IMR-90 (cell line): ENCODE results near the gene SEPHS2. TPM values are rescaled to one million over a fixed set of nuclear protein-coding genes. Genes with fewer than 3 reads are reported as not detected.

Source experiments
- ATAC-seq: fragments of 200-7000 bp; cut with Tn5 transposase; 2 replicates; pipeline ENCODE4 v1.9.1; 2020; ENCODE audit warnings: low read depth, mild to moderate bottlenecking, moderate library complexity
- BruUV-seq: library from RNA; stranded (reverse); fragments of 400-500 nt; replicated peaks from 2 replicates; lab custom pipeline; 2021; lab: Mats Ljungman, UMichigan
- CTCF ChIA-PET: fragments of 300-600 bp; formaldehyde crosslinking; extraction: SDS; loops from one replicate; lab custom pipeline; 2021; ENCODE audit warnings: antibody characterized with exemption; lab: Yijun Ruan, JAX
- POLR2A ChIA-PET: fragments of 300-600 bp; sonication (Branson Sonifier 250); formaldehyde crosslinking; loops from one replicate; lab custom pipeline; 2022; ENCODE audit warnings: antibody characterized with exemption; ENCODE audit not compliant: unreplicated experiment; lab: Charles Lee
- DNase-seq: peaks from one replicate; pipeline ENCODE4 v3.0.0; 2013
- H2AFZ ChIP-seq: replicated peaks from 2 replicates; pipeline ENCODE3; 2013; ENCODE audit warnings: low read length, mild to moderate bottlenecking; ENCODE audit not compliant: poor library complexity
- H2AK5ac ChIP-seq: 2 replicates; pipeline ENCODE4 v1.6.1; 2013; ENCODE audit warnings: low read depth, low read length, inconsistent platforms
- H2AK9ac ChIP-seq: replicated peaks from 2 replicates; pipeline ENCODE3; 2013; ENCODE audit warnings: mild to moderate bottlenecking, low read depth, low read length, moderate library complexity; ENCODE audit not compliant: poor library complexity
- H2BK120ac ChIP-seq: 2 replicates; pipeline ENCODE4 v1.6.1; 2013; ENCODE audit warnings: low read depth, low read length, inconsistent platforms
- H2BK15ac ChIP-seq: 3 replicates; pipeline ENCODE4 v1.6.1; 2013; ENCODE audit warnings: low read depth, low read length, inconsistent platforms
- H2BK20ac ChIP-seq: 2 replicates; pipeline ENCODE4 v1.6.1; 2013; ENCODE audit warnings: low read depth, mild to moderate bottlenecking, inconsistent platforms, low read length, moderate library complexity
- H2BK5ac ChIP-seq: 2 replicates; pipeline ENCODE4 v1.6.1; 2013; ENCODE audit warnings: mild to moderate bottlenecking, low read depth, low read length, inconsistent platforms; ENCODE audit not compliant: poor library complexity, severe bottlenecking
- H3K14ac ChIP-seq: replicated peaks from 2 replicates; pipeline ENCODE4 v1.6.1; 2013; ENCODE audit warnings: low read depth, low read length, inconsistent platforms
- H3K18ac ChIP-seq: 2 replicates; pipeline ENCODE4 v1.6.1; 2013; ENCODE audit warnings: low read depth, low read length, control low read depth
- H3K23ac ChIP-seq: 2 replicates; pipeline ENCODE4 v1.6.1; 2013; ENCODE audit warnings: low read depth, low read length, inconsistent platforms
- H3K27ac ChIP-seq: 2 replicates; pipeline ENCODE4 v1.5.1; 2013; ENCODE audit warnings: mild to moderate bottlenecking, control low read depth, low read length; ENCODE audit not compliant: insufficient read depth
- H3K27me3 ChIP-seq: 2 replicates; pipeline ENCODE4 v1.6.1; 2013; ENCODE audit warnings: low read length; ENCODE audit not compliant: control insufficient read depth, insufficient read depth
- H3K36me3 ChIP-seq: 2 replicates; pipeline ENCODE4 v1.6.1; 2013; ENCODE audit warnings: low read length, mixed read lengths; ENCODE audit not compliant: control insufficient read depth, insufficient read depth
- H3K4ac ChIP-seq: 2 replicates; pipeline ENCODE4 v1.6.1; 2013; ENCODE audit warnings: low read depth, low read length, inconsistent platforms
- H3K4me1 ChIP-seq: 2 replicates; pipeline ENCODE4 v1.6.1; 2013; ENCODE audit warnings: low read length, mixed read lengths; ENCODE audit not compliant: control insufficient read depth, insufficient read depth
- H3K4me2 ChIP-seq: 2 replicates; pipeline ENCODE4 v1.6.1; 2013; ENCODE audit warnings: low read depth, mild to moderate bottlenecking, control low read depth, low read length, moderate library complexity
- H3K4me3 ChIP-seq: 2 replicates; pipeline ENCODE4 v1.5.1; 2013; ENCODE audit warnings: low read depth, mild to moderate bottlenecking, control low read depth, low read length, moderate library complexity; ENCODE audit not compliant: insufficient read depth
- H3K56ac ChIP-seq: 2 replicates; pipeline ENCODE4 v1.6.1; 2013; ENCODE audit warnings: low read length, inconsistent platforms; ENCODE audit not compliant: insufficient read depth; ENCODE audit errors: extremely low read depth
- H3K79me1 ChIP-seq, 2 experiments: 2 replicates each; pipeline ENCODE4 v1.6.1; 2013; ENCODE audit warnings: low read length in 2 of 2, inconsistent platforms in 1 of 2, low read depth in 1 of 2
- H3K9ac ChIP-seq: 2 replicates; pipeline ENCODE4 v1.6.1; 2013; ENCODE audit warnings: low read depth, low read length, control low read depth
- H3K9me1 ChIP-seq: 2 replicates; pipeline ENCODE4 v1.6.1; 2013; ENCODE audit warnings: low read length, inconsistent platforms; ENCODE audit not compliant: insufficient read depth
- H3K9me3 ChIP-seq: 2 replicates; pipeline ENCODE4 v1.6.1; 2013; ENCODE audit warnings: low read length; ENCODE audit not compliant: control insufficient read depth, insufficient read depth
- H4K20me1 ChIP-seq: 2 replicates; pipeline ENCODE4 v1.6.1; 2013; ENCODE audit warnings: low read length, inconsistent platforms; ENCODE audit not compliant: insufficient read depth
- H4K5ac ChIP-seq: 2 replicates; pipeline ENCODE4 v1.6.1; 2013; ENCODE audit warnings: mild to moderate bottlenecking, low read depth, low read length, control low read depth
- H4K8ac ChIP-seq, 2 experiments: 2 replicates each; pipeline ENCODE4 v1.6.1; 2013; ENCODE audit warnings: low read depth in 2 of 2, low read length in 2 of 2, control low read depth in 1 of 2, inconsistent platforms in 1 of 2
- H4K91ac ChIP-seq: 2 replicates; pipeline ENCODE4 v1.6.1; 2013; ENCODE audit warnings: low read depth, low read length, inconsistent platforms; ENCODE audit not compliant: insufficient read depth
- BHLHE40 ChIP-seq: fragments of 150-350 bp; IDR thresholded peaks from 2 replicates; pipeline ENCODE4 v1.6.1; 2016; ENCODE audit warnings: mild to moderate bottlenecking, low read depth, low read length
- FOS ChIP-seq: fragments of 150-350 bp; IDR thresholded peaks from 2 replicates; pipeline ENCODE4 v1.6.1; 2016; ENCODE audit warnings: low read depth, low read length
- MAFK ChIP-seq: IDR thresholded peaks from 2 replicates; pipeline ENCODE4 v1.6.1; 2012; ENCODE audit warnings: low read depth, low read length, improper control_type of control experiment
- MAZ ChIP-seq: IDR thresholded peaks from 2 replicates; pipeline ENCODE4 v1.6.1; 2012; ENCODE audit warnings: low read depth, mild to moderate bottlenecking, low read length, improper control_type of control experiment, moderate library complexity, borderline replicate concordance
- MXI1 ChIP-seq: IDR thresholded peaks from 2 replicates; pipeline ENCODE4 v1.6.1; 2012; ENCODE audit warnings: low read depth, mild to moderate bottlenecking, low read length, moderate library complexity, borderline replicate concordance
- NFE2L2 ChIP-seq: fragments of 150-350 bp; IDR thresholded peaks from 2 replicates; pipeline ENCODE4 v1.6.1; 2016; ENCODE audit warnings: low read depth, mild to moderate bottlenecking, low read length
- RCOR1 ChIP-seq: IDR thresholded peaks from 2 replicates; pipeline ENCODE4 v1.6.1; 2012; ENCODE audit warnings: mild to moderate bottlenecking, low read length, improper control_type of control experiment; ENCODE audit not compliant: insufficient replicate concordance
- RFX5 ChIP-seq: IDR thresholded peaks from 2 replicates; pipeline ENCODE4 v1.8.0; 2012; ENCODE audit warnings: low read depth, mild to moderate bottlenecking, low read length, moderate library complexity
- SMC3 ChIP-seq: fragments of 150-350 bp; IDR thresholded peaks from 2 replicates; pipeline ENCODE4 v1.6.1; 2016; ENCODE audit warnings: low read depth, mild to moderate bottlenecking, antibody characterized with exemption, low read length, moderate library complexity
- WGBS, 2 experiments: methylation state at CpG; one replicate each; pipeline versions ENCODE4 v1.1.5 to v1.1.7; 2013; ENCODE audit warnings: missing lambda C conversion rate in 2 of 2; ENCODE audit not compliant: insufficient read length in 1 of 2; ENCODE audit errors: extremely low coverage in 2 of 2; 5-methylcytosine and 5-hydroxymethylcytosine counted together
- dilution Hi-C: fragments of 300-500 bp; cut with HindIII; formaldehyde crosslinking; loops from one replicate; pipeline ENCODE4 v1.14.3; 2018; ENCODE audit warnings: low sequenced_read_pairs; ENCODE audit not compliant: unreplicated experiment
- in situ Hi-C: fragments of 300-500 bp; cut with MboI; formaldehyde crosslinking; loops from 3 replicates; pipeline ENCODE4 v1.14.3; 2019; ENCODE audit warnings: low sequenced_read_pairs, inconsistent platforms, mixed read lengths
- intact Hi-C: fragments of 100-400 bp; cut with micrococcal nuclease; formaldehyde crosslinking; loops from 2 replicates; pipeline ENCODE4 v1.10.0; 2022
- polyA plus RNA-seq, 3 experiments: library from polyadenylated mRNA; depleted of rRNA; stranded (reverse); fragments of >200 nt; gene quantifications; 2 replicates each; pipeline ENCODE4 v1.2.3, GENCODE V29; 2012; ENCODE audit warnings: low replicate concordance in 1 of 3
- total RNA-seq: library from RNA; depleted of rRNA; stranded (reverse); fragments of >200 nt; gene quantifications from 2 replicates; pipeline ENCODE4 v1.2.3, GENCODE V29; 2012

The SEPHS2 gene
- total and polyA plus RNA-seq, 2 of the 4 experiments (the other 2 are of a cell fraction): 10.4 to 31.4 TPM

DNA sequence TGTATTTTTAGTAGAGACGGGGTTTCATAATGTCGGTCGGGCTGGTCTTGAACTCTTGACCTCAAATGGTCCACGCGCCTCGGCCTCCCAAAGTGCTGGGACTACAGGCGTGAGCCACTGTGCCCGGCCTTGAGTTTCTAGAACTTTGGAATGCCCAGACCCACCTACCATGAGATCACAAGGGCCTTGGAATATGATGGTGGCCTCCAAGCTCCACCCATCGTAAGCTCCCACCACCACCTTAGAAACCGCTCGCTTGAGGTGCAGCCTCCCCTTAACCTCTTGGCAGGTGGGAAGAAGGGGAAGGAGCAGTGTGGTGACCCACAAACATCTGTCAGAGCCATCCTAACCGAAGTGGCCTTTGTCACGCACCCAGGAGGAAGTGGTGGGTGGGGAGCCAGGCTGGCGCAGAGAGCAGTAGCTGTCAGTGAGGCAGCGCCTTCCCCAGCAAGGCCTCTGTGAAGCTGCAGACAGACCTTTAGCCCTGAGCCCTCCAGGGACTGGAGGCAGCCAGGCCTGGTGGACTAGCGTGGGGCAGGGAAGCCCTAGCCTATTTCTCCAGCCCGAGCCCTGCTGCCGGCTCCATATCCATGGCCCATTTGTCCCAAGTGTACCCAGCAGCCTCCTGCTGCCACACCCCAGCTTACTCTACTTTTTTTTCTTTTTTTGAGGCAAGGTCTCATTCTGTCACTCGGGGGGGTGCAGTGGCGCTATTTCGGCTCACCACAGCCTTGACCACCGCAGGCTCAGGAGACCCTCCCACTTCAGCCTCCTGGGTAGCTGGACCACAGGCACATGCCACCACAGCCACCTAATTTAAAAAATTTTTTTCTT is 13.1 kb upstream of the SEPHS2 start:
- no peak overlapping the region for H2AFZ ChIP-seq
- in situ Hi-C loops: no loop called here
- 82% methylated on average over 8 of the region's 22 CpGs; no CpG with 5 or more reads in 1 of the 2 experiments for WGBS, 2 experiments
- H2BK20ac ChIP-seq: no peak overlapping the region
- H3K79me1 ChIP-seq: no peaks in the 10 kb centered on the region
- H3K27ac ChIP-seq: no peak overlapping the region
- no peak overlapping the region for H2BK120ac ChIP-seq
- H3K4me3 ChIP-seq: no peak overlapping the region
- H3K9me3 ChIP-seq: no peaks in the 10 kb centered on the region
- no peak overlapping the region for H4K5ac ChIP-seq
- H4K20me1 ChIP-seq: no peaks in the 10 kb centered on the region
- H2AK5ac ChIP-seq: no peak overlapping the region
- DNase-seq: no peak
- BruUV-seq: no TSS peak
- H3K9me1 ChIP-seq: no peaks in the 10 kb centered on the region
- no peak overlapping the region for H2BK5ac ChIP-seq
- no peaks in the 10 kb centered on the region for H3K4me1 ChIP-seq
- H3K4ac ChIP-seq: no peak overlapping the region
- H3K36me3 ChIP-seq: no peaks in the 10 kb centered on the region
- dilution Hi-C loops: no loop called here
- H2BK15ac ChIP-seq: no peak overlapping the region
- H3K27me3 ChIP-seq: peaks cover 24% of the 10 kb centered on the region
- ATAC-seq: no peak
- H3K56ac ChIP-seq: no peak overlapping the region
- no peak overlapping the region for H2AK9ac ChIP-seq
- TF ChIP-seq MAZ (no peak), MAFK (no peak), BHLHE40 (no peak), RFX5 (no peak), SMC3 (no peak), FOS (no peak), RCOR1 (no peak), MXI1 (no peak), NFE2L2 (no peak)
- ChIA-PET POLR2A (no interaction called here), CTCF (no interaction called here)
- no peak overlapping the region for H4K8ac ChIP-seq
- no peak overlapping the region for H3K18ac ChIP-seq
- H3K14ac ChIP-seq: no peak overlapping the region
- intact Hi-C loops: no loop called here
- no peak overlapping the region for H4K91ac ChIP-seq
- H3K23ac ChIP-seq: no peak overlapping the region
- no peak overlapping the region for H3K9ac ChIP-seq
- no peak overlapping the region for H3K4me2 ChIP-seq
